ENCODE results near the gene MMP17. TPM values are rescaled to one million over a fixed set of nuclear protein-coding genes. Genes with fewer than 3 reads are reported as not detected.

The MMP17 gene
- under 1 TPM in 1 of 3 donors, not detected in 2; 0.72 TPM for polyA plus RNA-seq

GRCh38 chr12:131827961-131828534 is at the start of gene MMP17:
TSS of gene MMP17 (plus strand) at chr12:131828393. CDS start at chr12:131828495, 102 bp downstream.
- Mint-ChIP-seq H3K4me1 (peaks cover 0 to 4% of the 10 kb centered on the region in 2 donors), H3K4me3 (peak within 1 kb of the TSS; percentile 55 to 76 (median 67)), H3K9me3 (no peaks in the 10 kb centered on the region), H3K27ac (no peak within 1 kb of the TSS), H3K27me3 (ENCODE audit: low read depth in 3 of 3) (peaks cover 0 to 14% (median 7%) of the 10 kb centered on the region in 3 donors), H3K36me3 (no peaks in the 10 kb centered on the region)
- DNase-seq: peak; percentile 22 to 37 (median 31)

DNA sequence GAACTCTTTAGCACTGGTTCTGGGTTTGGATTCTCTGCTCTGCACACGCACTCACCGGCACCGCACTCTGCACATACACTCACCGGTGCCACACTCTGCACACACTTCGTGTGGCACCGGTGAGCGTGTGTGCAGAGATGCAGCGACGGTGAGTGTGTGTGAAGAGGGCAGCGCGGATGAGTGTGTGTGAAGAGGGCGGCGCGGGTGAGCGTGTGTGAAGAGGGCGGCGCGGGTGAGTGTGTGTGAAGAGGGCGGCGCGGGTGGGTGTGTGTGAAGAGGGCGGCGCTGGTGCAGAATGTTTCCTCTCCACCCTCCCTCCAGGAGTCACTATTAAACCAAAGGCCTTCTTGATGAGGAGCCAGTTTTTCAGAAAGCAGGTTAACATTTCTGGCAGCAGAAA is 49.2 kb upstream of the MMP17 start:
- Mint-ChIP-seq H3K4me3 (no peak overlapping the region), H3K4me1 (peaks cover under 1 to 10% of the 10 kb centered on the region in 2 donors), H3K27ac (no peak overlapping the region), H3K36me3 (peaks cover 5 to 31% (median 14%) of the 10 kb centered on the region in 3 donors), H3K27me3 (ENCODE audit: low read depth in 3 of 3) (peaks cover 0 to 2% (median 2%) of the 10 kb centered on the region in 3 donors), H3K9me3 (no peaks in the 10 kb centered on the region)
- DNase-seq: no peak

GRCh38 chr12:131782061-131782460 is 46.1 kb upstream of the MMP17 start:
- Mint-ChIP-seq H3K4me1 (no peaks in the 10 kb centered on the region), H3K27ac (peak overlapping the region in 1 of 6 donors; percentile 40), H3K9me3 (no peaks in the 10 kb centered on the region), H3K36me3 (peaks cover 6 to 32% (median 14%) of the 10 kb centered on the region in 3 donors), H3K4me3 (no peak overlapping the region), H3K27me3 (ENCODE audit: low read depth in 3 of 3) (peaks cover 0 to 3% (median 0%) of the 10 kb centered on the region in 3 donors)
- no peak for DNase-seq

DNA sequence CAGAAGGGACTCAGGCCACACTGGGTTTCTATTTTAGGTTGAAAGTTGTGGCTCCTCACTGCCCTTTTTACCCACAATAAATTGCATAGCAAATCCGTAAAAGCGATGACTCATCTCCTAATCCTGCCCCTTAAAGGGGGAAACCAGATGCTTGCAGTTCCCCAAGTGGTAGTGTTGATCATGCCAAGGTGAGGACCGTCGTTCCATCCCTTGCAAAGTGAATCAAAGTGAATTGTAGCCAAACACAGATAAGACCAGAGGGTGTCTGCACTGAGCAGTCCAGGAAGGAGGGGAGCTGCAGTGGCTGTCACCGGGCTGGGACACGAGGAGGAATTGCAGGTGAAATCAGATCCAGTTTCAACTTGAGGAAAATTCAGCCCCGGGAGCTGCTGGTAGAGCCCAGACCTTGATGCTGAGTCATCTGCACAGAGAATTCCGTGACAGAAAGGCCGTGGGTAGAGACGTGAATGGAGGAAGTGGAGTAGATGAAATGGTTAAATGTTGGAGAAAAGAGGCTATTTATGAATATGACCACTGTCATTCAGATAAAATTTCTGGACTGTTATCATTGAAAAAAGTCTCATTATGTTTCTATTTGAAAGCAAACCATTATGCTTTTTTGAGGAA is 44.2 kb upstream of the MMP17 start:
- peaks cover 0 to 2% (median 0%) of the 10 kb centered on the region in 3 donors for H3K27me3 Mint-ChIP-seq (ENCODE audit: low read depth in 3 of 3)
- H3K36me3 Mint-ChIP-seq: peaks cover 6 to 29% (median 7%) of the 10 kb centered on the region in 3 donors
- H3K4me1 Mint-ChIP-seq: no peaks in the 10 kb centered on the region
- peak overlapping the region in 1 of 6 donors; percentile 60 for H3K27ac Mint-ChIP-seq
- no peak overlapping the region for H3K4me3 Mint-ChIP-seq
- no peak for DNase-seq
- H3K9me3 Mint-ChIP-seq: no peaks in the 10 kb centered on the region

- H3K9me3 Mint-ChIP-seq: no peaks in the 10 kb centered on the region
- peaks cover 5 to 32% (median 15%) of the 10 kb centered on the region in 3 donors for H3K36me3 Mint-ChIP-seq
- H3K4me3 Mint-ChIP-seq: no peak overlapping the region
Observed at GRCh38 chr12:131784909-131785762, 43.1 kb upstream of the MMP17 start.

GRCh38 chr12:131785763-131786330 is 42.3 kb upstream of the MMP17 start:
- Mint-ChIP-seq H3K36me3 (peaks cover 11 to 36% (median 20%) of the 10 kb centered on the region in 3 donors), H3K27ac (peak overlapping the region in 1 of 6 donors; percentile 24), H3K4me3 (no peak overlapping the region), H3K4me1 (no peaks in the 10 kb centered on the region), H3K9me3 (no peaks in the 10 kb centered on the region), H3K27me3 (ENCODE audit: low read depth in 3 of 3) (peaks cover 0 to 2% (median 1%) of the 10 kb centered on the region in 3 donors)
- no peak for DNase-seq

More at GRCh38 chr12:131784909-131785762, 43.1 kb upstream of the MMP17 start:
- H3K27ac Mint-ChIP-seq: no peak overlapping the region
- no peaks in the 10 kb centered on the region for H3K4me1 Mint-ChIP-seq
- H3K27me3 Mint-ChIP-seq (ENCODE audit: low read depth in 3 of 3): peaks cover 0 to 2% (median 0%) of the 10 kb centered on the region in 3 donors
- DNase-seq: no peak

DNA sequence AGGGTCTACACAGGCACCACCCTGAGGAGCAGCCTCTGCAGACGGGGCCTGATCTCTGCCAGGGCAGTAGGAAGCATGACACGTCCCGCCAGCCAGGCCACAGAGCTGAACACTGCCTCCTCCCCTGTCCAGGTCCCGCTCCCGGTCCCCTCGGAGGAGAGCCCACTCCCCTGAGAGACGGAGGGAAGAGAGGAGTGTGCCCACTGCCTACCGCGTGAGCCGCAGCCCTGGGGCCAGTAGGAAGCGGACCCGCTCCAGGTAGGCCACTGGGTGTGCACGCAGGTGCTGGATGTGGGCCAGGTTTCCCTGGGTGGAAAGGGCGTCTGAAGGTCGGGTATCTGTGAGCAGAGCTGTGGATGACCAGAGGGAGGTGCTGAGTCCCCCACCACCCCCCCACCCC is 41.9 kb upstream of the MMP17 start:
- H3K4me1 Mint-ChIP-seq: no peaks in the 10 kb centered on the region
- no peaks in the 10 kb centered on the region for H3K9me3 Mint-ChIP-seq
- H3K4me3 Mint-ChIP-seq: no peak overlapping the region
- H3K27me3 Mint-ChIP-seq (ENCODE audit: low read depth in 3 of 3): peaks cover under 1 to 2% (median 2%) of the 10 kb centered on the region in 3 donors
- DNase-seq: no peak
- peaks cover 12 to 37% (median 20%) of the 10 kb centered on the region in 3 donors for H3K36me3 Mint-ChIP-seq
- no peak overlapping the region for H3K27ac Mint-ChIP-seq

- no peak for DNase-seq
- H3K27ac Mint-ChIP-seq: no peak overlapping the region
- peaks cover 2 to 3% (median 2%) of the 10 kb centered on the region in 3 donors for H3K27me3 Mint-ChIP-seq (ENCODE audit: low read depth in 3 of 3)
- H3K4me1 Mint-ChIP-seq: no peaks in the 10 kb centered on the region
- peaks cover 12 to 35% (median 20%) of the 10 kb centered on the region in 3 donors for H3K36me3 Mint-ChIP-seq
- H3K4me3 Mint-ChIP-seq: no peak overlapping the region
- H3K9me3 Mint-ChIP-seq: no peaks in the 10 kb centered on the region
Observed at GRCh38 chr12:131787143-131787660, 41.0 kb upstream of the MMP17 start.

- Mint-ChIP-seq H3K9me3 (no peaks in the 10 kb centered on the region), H3K4me3 (no peak overlapping the region), H3K4me1 (no peaks in the 10 kb centered on the region), H3K27ac (no peak overlapping the region), H3K36me3 (peaks cover 12 to 39% (median 20%) of the 10 kb centered on the region in 3 donors), H3K27me3 (ENCODE audit: low read depth in 3 of 3) (peaks cover 2 to 3% (median 2%) of the 10 kb centered on the region in 3 donors)
- no peak for DNase-seq
Observed at GRCh38 chr12:131788070-131788469, 40.1 kb upstream of the MMP17 start.

GRCh38 chr12:131789638-131790037 is 38.6 kb upstream of the MMP17 start:
- H3K4me1 Mint-ChIP-seq: no peaks in the 10 kb centered on the region
- no peak overlapping the region for H3K4me3 Mint-ChIP-seq
- peaks cover 2 to 3% (median 2%) of the 10 kb centered on the region in 3 donors for H3K27me3 Mint-ChIP-seq (ENCODE audit: low read depth in 3 of 3)
- no peaks in the 10 kb centered on the region for H3K9me3 Mint-ChIP-seq
- peaks cover 20 to 45% (median 20%) of the 10 kb centered on the region in 3 donors for H3K36me3 Mint-ChIP-seq
- H3K27ac Mint-ChIP-seq: no peak overlapping the region
- no peak for DNase-seq

DNA sequence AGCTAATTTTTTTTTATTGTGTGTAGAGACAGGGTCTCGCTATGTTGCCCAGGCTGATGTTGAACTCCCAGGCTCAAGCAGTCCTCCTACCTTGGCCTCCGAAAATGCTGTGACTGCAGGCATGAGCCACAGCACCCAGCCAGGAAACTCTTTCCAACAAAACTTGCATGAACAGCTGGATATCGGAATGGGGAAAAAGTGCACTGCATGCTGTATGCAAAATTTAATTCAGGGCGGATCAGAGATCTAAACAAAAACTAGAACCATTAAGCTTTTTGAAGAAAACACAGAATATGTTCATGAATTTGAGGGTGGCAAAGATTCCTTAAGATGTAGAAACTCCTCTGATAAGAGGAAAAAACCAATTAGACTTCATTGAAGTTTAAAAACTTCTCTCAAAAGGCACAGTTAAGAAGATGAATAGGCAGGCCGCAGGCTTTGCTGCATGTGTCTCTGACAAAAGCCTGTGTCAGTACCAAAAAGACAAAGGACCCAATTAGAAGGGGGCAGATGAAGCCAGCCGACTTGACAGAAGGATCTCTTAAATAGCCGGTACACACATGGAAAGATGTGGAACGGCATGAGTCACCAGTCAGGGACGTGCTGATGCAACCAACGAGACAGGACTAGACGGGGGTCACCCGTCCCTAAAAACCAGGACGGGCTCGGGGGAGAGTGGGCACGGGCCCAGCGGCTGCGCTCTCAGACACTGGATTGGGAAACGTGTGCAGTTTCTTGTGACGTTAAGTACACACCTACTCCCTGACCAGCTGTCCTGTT is 34.8 kb upstream of the MMP17 start:
- Mint-ChIP-seq H3K4me3 (no peak overlapping the region), H3K27ac (peak overlapping the region in 2 of 6 donors; percentile 35 to 54), H3K4me1 (no peaks in the 10 kb centered on the region), H3K9me3 (no peaks in the 10 kb centered on the region), H3K36me3 (peaks cover 20 to 40% (median 21%) of the 10 kb centered on the region in 3 donors), H3K27me3 (ENCODE audit: low read depth in 3 of 3) (peaks cover 2 to 3% (median 2%) of the 10 kb centered on the region in 3 donors)
- DNase-seq: no peak

DNA sequence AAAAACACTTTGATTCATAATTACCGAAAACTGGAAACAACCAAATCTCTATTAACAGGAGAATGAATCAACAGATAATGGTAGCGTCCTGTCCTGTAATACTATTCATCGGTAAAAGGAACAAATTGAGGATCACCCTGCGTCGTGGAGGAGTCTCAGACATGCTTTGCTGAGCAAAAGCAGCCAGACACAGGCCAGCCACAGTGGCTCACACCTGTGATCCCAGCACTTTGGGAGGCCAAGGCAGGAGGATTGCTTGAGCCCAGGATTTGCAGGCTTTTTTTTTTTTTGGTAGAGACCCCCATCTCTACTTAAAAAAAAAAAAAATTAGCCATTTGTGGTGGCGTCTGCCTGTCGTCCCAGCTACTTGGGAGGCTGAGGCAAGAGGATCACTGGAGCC is 34.1 kb upstream of the MMP17 start:
- no peaks in the 10 kb centered on the region for H3K9me3 Mint-ChIP-seq
- H3K27me3 Mint-ChIP-seq (ENCODE audit: low read depth in 3 of 3): peaks cover 2 to 3% (median 2%) of the 10 kb centered on the region in 3 donors
- H3K27ac Mint-ChIP-seq: no peak overlapping the region
- H3K4me3 Mint-ChIP-seq: no peak overlapping the region
- no peaks in the 10 kb centered on the region for H3K4me1 Mint-ChIP-seq
- H3K36me3 Mint-ChIP-seq: peaks cover 23 to 40% (median 24%) of the 10 kb centered on the region in 3 donors
- no peak for DNase-seq

DNA sequence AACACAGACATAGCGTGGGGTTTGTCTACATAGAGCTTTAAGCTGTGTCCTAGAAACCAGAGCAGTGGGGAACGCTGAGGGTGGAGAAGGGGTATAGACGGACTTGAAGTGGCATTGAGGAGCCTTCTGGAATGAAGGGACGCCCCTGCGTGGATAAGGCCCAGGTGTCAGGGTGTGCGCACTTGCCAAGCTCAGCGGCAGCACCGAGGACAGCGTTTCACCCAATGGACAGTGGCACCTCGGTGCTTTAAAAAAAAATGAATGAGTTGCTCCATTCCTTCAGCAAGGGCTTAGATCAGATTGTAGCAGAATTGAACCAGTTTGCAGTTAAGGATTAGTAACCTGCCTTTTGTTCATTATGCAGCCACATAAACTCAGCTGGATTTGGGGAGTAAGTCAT is 33.6 kb upstream of the MMP17 start:
- Mint-ChIP-seq H3K27ac (no peak overlapping the region), H3K4me3 (no peak overlapping the region), H3K9me3 (no peaks in the 10 kb centered on the region), H3K4me1 (no peaks in the 10 kb centered on the region), H3K36me3 (peaks cover 24 to 44% (median 26%) of the 10 kb centered on the region in 3 donors), H3K27me3 (ENCODE audit: low read depth in 3 of 3) (peaks cover 2 to 3% (median 2%) of the 10 kb centered on the region in 3 donors)
- no peak for DNase-seq
